SK-N-SH (cell line): ENCODE data around the gene COL28A1. TPM values are rescaled to one million over a fixed set of nuclear protein-coding genes. Genes with fewer than 3 reads are reported as not detected.

Source experiments
- CTCF ChIA-PET: fragments of 300-600, 350-600 bp; formaldehyde crosslinking; extraction: SDS; loops from one replicate; lab custom pipeline; 2021; lab: Yijun Ruan, JAX
- POLR2A ChIA-PET: fragments of 350-600 bp; sonication (Branson Sonifier 250); formaldehyde crosslinking; extraction: SDS; loops from one replicate; lab custom pipeline; 2020; ENCODE audit warnings: antibody characterized with exemption, inconsistent platforms; lab: Yijun Ruan, JAX
- DNase-seq: peaks from one replicate; pipeline ENCODE4 v3.0.0; 2012
- H2AFZ ChIP-seq: fragments of 200-600 bp; sonication (generic); 2 replicates; pipeline ENCODE4 v1.8.1; 2016; ENCODE audit warnings: antibody characterized with exemption, mild to moderate bottlenecking, low read depth
- H3F3A ChIP-seq: fragments of 200-600 bp; sonication (generic); replicated peaks from 2 replicates; pipeline ENCODE3; 2016; ENCODE audit warnings: antibody characterized with exemption, mild to moderate bottlenecking; ENCODE audit not compliant: insufficient read depth
- H3K27ac ChIP-seq, 2 experiments: fragments of 200-500 bp in 1 of 2; fragments of 200-600 bp in 1 of 2; sonication (Bioruptor generic) in 1 of 2; sonication (generic), shearing (Covaris generic) in 1 of 2; 2 replicates each; pipeline versions ENCODE4 v1.5.1 to v1.6.1; 2014 to 2016; ENCODE audit warnings: low read depth in 2 of 2, inconsistent platforms in 1 of 2, low read length in 1 of 2, mild to moderate bottlenecking in 1 of 2, mixed read lengths in 1 of 2
- H3K27me3 ChIP-seq: fragments of 200-600 bp; sonication (generic), shearing (Covaris generic); 2 replicates; pipeline ENCODE4 v1.6.1; 2016; ENCODE audit warnings: mixed run types; ENCODE audit not compliant: insufficient read depth
- H3K36me3 ChIP-seq, 2 experiments: fragments of 200-500 bp in 1 of 2; fragments of 200-600 bp in 1 of 2; sonication (Bioruptor generic) in 1 of 2; sonication (generic) in 1 of 2; replicated peaks in 1 of 2; 2 replicates each; pipeline versions ENCODE3 to v1.5.1; 2014 to 2016; ENCODE audit warnings: low read length in 1 of 2, mild to moderate bottlenecking in 1 of 2; ENCODE audit not compliant: insufficient read depth in 2 of 2, control insufficient read depth in 1 of 2
- H3K4me1 ChIP-seq, 2 experiments: fragments of 200-500 bp in 1 of 2; fragments of 200-600 bp in 1 of 2; sonication (Bioruptor generic) in 1 of 2; sonication (generic), shearing (Covaris generic) in 1 of 2; 2 replicates each; pipeline versions ENCODE4 v1.5.1 to v1.6.1; 2014 to 2016; ENCODE audit warnings: low read depth in 1 of 2, low read length in 1 of 2, mixed run types in 1 of 2; ENCODE audit not compliant: insufficient read depth in 2 of 2, control insufficient read depth in 1 of 2
- H3K4me2 ChIP-seq: fragments of 200-600 bp; sonication (generic), shearing (Covaris generic); 2 replicates; pipeline ENCODE4 v1.6.1; 2017; ENCODE audit warnings: mixed run types
- H3K4me3 ChIP-seq, 2 experiments: fragments of 200-500 bp in 1 of 2; fragments of 200-600 bp in 1 of 2; sonication (Bioruptor generic) in 1 of 2; sonication (generic), shearing (Covaris generic) in 1 of 2; 2 replicates each; pipeline versions ENCODE4 v1.5.1 to v1.8.1; 2014 to 2016; ENCODE audit warnings: low read depth in 2 of 2, inconsistent platforms in 1 of 2, low read length in 1 of 2, mild to moderate bottlenecking in 1 of 2, mixed read lengths in 1 of 2, moderate library complexity in 1 of 2
- H3K79me2 ChIP-seq: fragments of 200-600 bp; sonication (generic); 2 replicates; pipeline ENCODE4 v1.8.1; 2017; ENCODE audit warnings: mild to moderate bottlenecking; ENCODE audit not compliant: insufficient read depth
- H3K9ac ChIP-seq: fragments of 200-600 bp; sonication (generic); 2 replicates; pipeline ENCODE4 v1.6.1; 2017; ENCODE audit warnings: mixed run types
- H3K9me2 ChIP-seq: fragments of 200-600 bp; sonication (generic); 2 replicates; pipeline ENCODE4 v1.6.1; 2017; ENCODE audit warnings: mixed run types
- H3K9me3 ChIP-seq: fragments of 200-600 bp; sonication (generic); 2 replicates; pipeline ENCODE4 v1.6.1; 2017; ENCODE audit warnings: mixed run types, mild to moderate bottlenecking, moderate library complexity
- H4K20me1 ChIP-seq: fragments of 200-600 bp; sonication (generic); 2 replicates; pipeline ENCODE4 v1.6.1; 2017; ENCODE audit warnings: mild to moderate bottlenecking, mixed run types; ENCODE audit not compliant: insufficient read depth
- CTCF ChIP-seq: fragments of 200-600 bp; sonication (generic); IDR thresholded peaks from 2 replicates; pipeline ENCODE4 v1.6.1; 2017; ENCODE audit warnings: antibody characterized with exemption, mild to moderate bottlenecking, moderate library complexity
- ELF1 ChIP-seq: IDR thresholded peaks from 2 replicates; pipeline ENCODE4 v1.4.0; 2012
- FOXM1 ChIP-seq: IDR thresholded peaks from 2 replicates; pipeline ENCODE4 v1.4.0; 2012; ENCODE audit warnings: low read depth, mild to moderate bottlenecking
- MAX ChIP-seq: IDR thresholded peaks from 2 replicates; pipeline ENCODE4 v1.4.0; 2012; ENCODE audit warnings: low read depth
- MEF2A ChIP-seq: IDR thresholded peaks from 2 replicates; pipeline ENCODE4 v1.4.0; 2012; ENCODE audit warnings: low read depth, borderline replicate concordance
- MXI1 ChIP-seq: IDR thresholded peaks from 2 replicates; pipeline ENCODE4 v1.6.1; 2012; ENCODE audit warnings: mild to moderate bottlenecking, low read depth, low read length, improper control_type of control experiment
- NRF1 ChIP-seq: IDR thresholded peaks from 2 replicates; pipeline ENCODE4 v1.6.1; 2012; ENCODE audit warnings: low read depth, mild to moderate bottlenecking, low read length
- PBX3 ChIP-seq: IDR thresholded peaks from 2 replicates; pipeline ENCODE4; 2012
- RCOR1 ChIP-seq: fragments of 150-350 bp; IDR thresholded peaks from 2 replicates; pipeline ENCODE4 v1.6.1; 2017; ENCODE audit warnings: antibody characterized with exemption, low read length
- REST ChIP-seq: IDR thresholded peaks from 2 replicates; pipeline ENCODE4 v1.6.1; 2012; ENCODE audit warnings: mild to moderate bottlenecking, low read depth, low read length, moderate library complexity
- RFX5 ChIP-seq: IDR thresholded peaks from 2 replicates; pipeline ENCODE4 v1.6.1; 2012; ENCODE audit warnings: mild to moderate bottlenecking, improper control_type of control experiment, low read length
- SIN3A ChIP-seq: IDR thresholded peaks from 2 replicates; pipeline ENCODE4 v1.6.1; 2012; ENCODE audit warnings: low read depth, mild to moderate bottlenecking, low read length, moderate library complexity, borderline replicate concordance
- SMC3 ChIP-seq: IDR thresholded peaks from 2 replicates; pipeline ENCODE4 v1.6.1; 2012; ENCODE audit warnings: low read depth, low read length, improper control_type of control experiment
- TAF1 ChIP-seq: IDR thresholded peaks from 2 replicates; pipeline ENCODE4 v1.6.1; 2012; ENCODE audit warnings: low read depth, mild to moderate bottlenecking, low read length, moderate library complexity, borderline replicate concordance
- USF1 ChIP-seq: IDR thresholded peaks from 2 replicates; pipeline ENCODE4 v1.4.0; 2012; ENCODE audit warnings: low read depth, borderline replicate concordance
- YY1 ChIP-seq: IDR thresholded peaks from 2 replicates; pipeline ENCODE4 v1.4.0; 2012; ENCODE audit warnings: low read depth, mild to moderate bottlenecking
- WGBS: methylation state at CpG from one replicate; pipeline ENCODE4 v1.1.6; 2017; ENCODE audit warnings: low lambda C conversion rate; 5-methylcytosine and 5-hydroxymethylcytosine counted together
- polyA plus RNA-seq, 3 experiments: library from polyadenylated mRNA; depleted of rRNA; stranded (reverse); fragments of >200 nt; gene quantifications; 2 replicates each; pipeline ENCODE4 v1.2.3, GENCODE V29; 2012

COL28A1 gene
- polyA plus RNA-seq (2012; rRNA removed), result 0.08 TPM in 1 of 2 replicates, not detected in the other
- polyA plus RNA-seq (2012; cell fraction: cytosol; rRNA removed), result 0.03 and 0.10 TPM in 2 replicates
- 0.21 and 0.23 TPM in 2 replicates for polyA plus RNA-seq (2012; cell fraction: nucleus; rRNA removed)

- POLR2A ChIA-PET, result no interaction called here
- DNase-seq, result no peak
- Histone ChIP-seq H3F3A (no peaks in the 10 kb centered on the region), H2AFZ (no peak within 1 kb of the TSS), H3K4me1 (no peaks in the 10 kb centered on the region; a peak in 1 of 4 replicates), H3K4me3 (no peak within 1 kb of the TSS), H3K27ac (no peak within 1 kb of the TSS), H3K9me3 (no peaks in the 10 kb centered on the region), H3K4me2 (no peak within 1 kb of the TSS), H3K36me3 (no peaks in the 10 kb centered on the region), H3K27me3 (no peaks in the 10 kb centered on the region), H3K9me2 (no peaks in the 10 kb centered on the region), H4K20me1 (no peaks in the 10 kb centered on the region), H3K9ac (no peak within 1 kb of the TSS), H3K79me2 (no peaks in the 10 kb centered on the region)
- CTCF ChIA-PET, result interaction anchor here (0.6 to 3.9 kb wide), 7 partner anchors 30 to 432 kb away, joined by 3 to 21 read pairs (median 3); no protein-coding TSS in a partner anchor
- WGBS, result 39% methylated on average over 1 of the region's 1 CpG
- TF ChIP-seq SMC3, result no peak
- no peak for TF ChIP-seq MAX
- TF ChIP-seq PBX3, result no peak
- TF ChIP-seq RFX5, result no peak
- no peak for TF ChIP-seq MXI1
- no peak for TF ChIP-seq TAF1
- no peak for TF ChIP-seq ELF1
- TF ChIP-seq RCOR1, result no peak
- TF ChIP-seq USF1, result no peak
- TF ChIP-seq NRF1, result no peak
- no peak for TF ChIP-seq CTCF
- TF ChIP-seq YY1, result no peak
- no peak for TF ChIP-seq REST
- TF ChIP-seq FOXM1, result no peak
- no peak for TF ChIP-seq MEF2A
- TF ChIP-seq SIN3A, result no peak
Observed at GRCh38 chr7:7535691-7536090, at the start of gene COL28A1. TSS of gene COL28A1 (minus strand) at chr7:7535873. CDS start at chr7:7532875, 2,998 bp downstream.
